Embryonic facial prominence (tissue), 1 donor: ENCODE measurements around the gene APBB2.

Experiments
- DNase-seq: peaks from one replicate; pipeline ENCODE4 v3.0.0-alpha.2; 2016; ENCODE audit errors: extremely low spot score

Gene APBB2

DNA sequence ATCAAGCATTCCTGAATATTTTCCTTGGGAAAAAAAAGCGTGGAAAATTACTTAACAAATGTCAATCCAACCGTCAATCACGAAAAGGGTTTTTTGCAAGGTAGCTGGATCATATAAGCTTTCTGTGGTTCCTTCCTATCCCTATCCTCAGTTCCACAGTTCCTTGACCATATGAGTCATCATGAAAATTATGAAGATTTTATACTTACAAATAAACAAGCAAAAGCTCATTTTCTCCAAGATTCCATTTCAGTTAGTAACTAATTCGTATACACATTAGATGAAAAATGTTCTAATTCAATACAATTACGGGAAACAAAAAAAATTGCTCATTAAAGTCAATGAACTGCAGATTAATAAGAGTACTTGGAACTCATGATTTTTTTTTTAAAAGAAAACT, 235.8 kb downstream of the APBB2 start:
- DNase-seq: no peak

DNA sequence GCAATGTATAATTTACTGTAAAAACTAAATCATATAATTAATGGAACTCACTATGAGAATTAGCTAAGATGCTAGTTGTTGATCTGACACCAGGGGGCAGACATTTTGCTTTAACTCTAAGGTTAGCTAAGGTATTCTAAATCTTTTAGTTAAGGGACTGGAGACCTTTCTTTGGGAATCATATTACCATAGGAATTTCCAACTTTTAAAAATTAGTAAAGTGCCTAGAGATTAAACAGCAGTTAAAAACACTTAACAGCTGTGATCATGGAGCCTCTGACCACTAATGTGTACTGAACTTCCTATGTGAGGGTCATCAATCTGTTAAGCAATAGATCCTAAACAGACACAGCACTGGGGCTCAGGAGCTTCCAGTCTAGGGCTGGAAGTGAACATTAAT, 238.0 kb downstream of the APBB2 start:
- DNase-seq: no peak

DNA sequence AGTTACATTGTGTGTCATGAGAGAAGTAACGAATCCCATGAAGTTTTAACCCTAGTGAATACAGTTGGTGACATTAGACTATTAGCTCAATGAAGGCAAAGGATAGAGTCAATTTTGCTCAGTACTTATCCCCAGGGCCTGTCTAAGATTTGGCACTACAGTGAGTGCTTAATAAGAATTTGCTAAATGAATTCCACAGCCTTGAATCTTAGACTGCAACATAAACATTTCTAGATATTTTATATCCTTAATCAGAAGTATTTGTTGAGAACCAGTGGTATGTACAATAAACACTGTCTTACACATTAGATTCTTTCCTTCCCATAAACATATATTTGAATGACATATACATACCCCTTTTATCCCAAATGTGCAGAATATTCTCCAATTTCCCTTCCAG, 241.6 kb downstream of the APBB2 start:
- no peak for DNase-seq

DNA sequence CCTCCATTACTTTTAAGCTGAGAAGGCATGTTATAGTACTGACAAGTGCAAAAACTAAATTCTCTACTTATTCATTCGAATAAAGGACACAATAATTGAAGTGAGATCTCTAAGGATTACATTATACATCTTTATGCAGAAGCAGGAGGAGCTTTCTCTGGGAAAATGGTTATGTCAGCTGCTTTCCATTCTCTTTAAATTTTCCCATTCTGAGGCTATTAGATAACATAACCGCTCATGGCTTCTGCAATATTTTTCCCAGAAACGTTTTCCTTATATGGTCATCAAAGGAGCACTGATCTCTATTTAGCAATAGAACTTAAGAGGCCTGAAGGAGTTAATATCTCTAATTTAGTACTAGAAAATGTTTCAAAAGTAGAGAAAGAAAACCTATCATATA, 243.0 kb downstream of the APBB2 start:
- no peak for DNase-seq

DNA sequence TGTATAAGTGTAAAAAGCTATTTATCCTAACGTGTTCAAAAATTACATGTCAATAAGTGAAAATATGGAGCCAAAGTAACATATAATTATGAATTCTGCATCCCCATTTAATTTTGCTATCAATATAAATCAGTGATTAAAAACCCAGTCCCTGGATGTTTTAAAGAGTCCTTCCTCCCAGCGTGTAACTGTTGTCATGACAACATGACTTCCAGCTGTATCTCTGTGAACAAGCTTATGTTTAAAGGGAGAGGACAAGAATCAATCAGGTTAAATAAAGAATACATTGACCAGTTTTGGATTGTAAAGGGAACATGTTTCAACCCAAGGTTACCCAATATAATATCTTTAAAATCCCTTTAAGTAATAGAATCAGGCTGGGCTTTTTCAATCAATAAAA, 244.8 kb downstream of the APBB2 start:
- DNase-seq: no peak

DNA sequence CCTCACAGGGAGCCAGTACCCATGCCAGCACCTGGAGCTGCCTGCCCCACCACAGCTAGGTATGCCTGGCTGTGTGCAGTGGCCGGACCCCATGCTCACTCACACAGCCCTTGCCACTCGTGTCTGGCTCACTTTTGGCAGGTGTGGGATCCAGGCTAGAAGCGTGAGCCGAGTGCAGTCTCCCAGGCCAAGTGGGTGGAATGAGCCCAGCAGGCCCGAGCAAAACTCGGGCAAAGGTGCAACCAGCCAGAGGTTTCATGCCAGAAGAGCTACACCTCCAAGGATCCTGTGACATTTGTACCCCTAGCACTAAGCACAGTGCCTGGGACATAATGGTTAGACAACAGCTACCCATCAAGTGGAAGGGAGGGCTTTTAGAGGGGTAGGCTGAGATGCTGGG, 246.8 kb downstream of the APBB2 start:
- no peak for DNase-seq

DNA sequence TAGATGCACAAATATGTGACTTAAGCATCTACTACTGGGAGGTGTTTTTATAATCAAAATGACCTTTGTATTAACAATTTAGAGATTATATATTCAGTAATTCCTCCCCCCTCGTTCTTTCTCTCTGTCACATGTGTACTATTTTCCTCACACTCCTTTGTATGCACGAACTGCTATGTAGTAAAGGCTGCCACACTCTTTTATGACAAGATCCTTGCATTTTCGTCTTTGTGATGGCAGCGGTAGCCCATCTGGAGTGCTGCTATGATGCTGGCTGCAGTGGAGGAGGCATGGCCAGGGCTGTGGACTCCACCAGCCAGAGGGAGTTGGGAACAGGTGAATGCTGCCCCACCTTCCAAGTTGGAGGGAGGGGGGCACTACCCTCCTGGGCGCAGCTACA, 248.3 kb downstream of the APBB2 start:
- no peak for DNase-seq

DNA sequence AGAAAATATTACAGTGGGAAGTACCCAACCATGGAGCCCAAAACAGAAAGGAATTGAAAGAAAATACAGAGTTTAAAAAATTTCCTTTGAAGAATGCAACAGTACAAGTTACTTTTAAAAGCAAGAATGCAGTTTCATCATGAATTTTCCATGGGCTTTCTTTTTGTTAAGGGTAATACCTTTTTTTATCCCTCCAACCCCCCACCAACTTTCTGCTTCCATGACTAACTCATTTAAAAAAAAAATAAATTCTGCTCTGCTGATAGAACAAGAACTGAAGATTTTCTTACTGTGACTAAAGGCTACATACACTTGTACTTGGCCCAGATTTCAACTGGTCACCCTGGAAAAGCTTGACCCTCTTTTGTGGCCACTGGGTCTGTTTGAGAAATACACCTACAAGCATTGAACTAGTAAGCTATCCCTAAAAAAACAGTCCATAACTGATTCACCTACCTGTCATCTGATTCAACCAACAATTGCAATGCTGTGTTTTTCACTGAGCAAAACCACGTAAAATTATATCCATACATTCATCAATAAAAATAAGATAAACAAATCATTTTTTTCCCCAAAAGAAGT, 250.4 kb downstream of the APBB2 start:
- no peak for DNase-seq

DNA sequence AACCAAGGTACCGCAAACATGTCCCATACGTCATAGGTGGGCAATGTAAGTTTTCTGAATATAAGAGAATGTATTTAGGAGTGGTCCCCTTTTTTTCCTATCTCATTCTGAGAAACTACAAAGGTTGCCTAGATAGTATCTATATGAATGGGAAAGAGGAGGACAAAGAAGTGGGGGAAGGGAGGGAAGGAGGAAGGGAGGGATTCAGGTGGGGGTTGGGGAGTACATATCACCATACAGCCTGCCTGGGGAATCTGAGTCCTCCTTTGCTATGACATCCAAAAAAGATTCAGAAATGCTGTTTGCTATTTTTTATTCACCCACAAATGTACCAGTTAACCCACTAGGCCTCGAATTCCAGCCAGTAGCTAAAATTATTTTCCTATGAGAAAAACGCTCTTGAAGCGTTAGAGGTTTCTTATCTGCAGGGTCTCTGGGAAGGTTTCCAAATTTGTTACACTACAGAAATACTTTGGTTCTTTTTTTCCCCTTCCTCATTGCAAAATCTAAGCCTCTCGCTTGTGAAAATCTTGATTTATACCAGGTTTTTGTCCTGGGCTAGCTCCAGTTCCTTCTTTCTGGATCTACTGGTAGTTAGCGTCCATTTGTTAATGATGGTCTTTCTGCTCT, 251.7 kb downstream of the APBB2 start:
- DNase-seq: no peak

DNA sequence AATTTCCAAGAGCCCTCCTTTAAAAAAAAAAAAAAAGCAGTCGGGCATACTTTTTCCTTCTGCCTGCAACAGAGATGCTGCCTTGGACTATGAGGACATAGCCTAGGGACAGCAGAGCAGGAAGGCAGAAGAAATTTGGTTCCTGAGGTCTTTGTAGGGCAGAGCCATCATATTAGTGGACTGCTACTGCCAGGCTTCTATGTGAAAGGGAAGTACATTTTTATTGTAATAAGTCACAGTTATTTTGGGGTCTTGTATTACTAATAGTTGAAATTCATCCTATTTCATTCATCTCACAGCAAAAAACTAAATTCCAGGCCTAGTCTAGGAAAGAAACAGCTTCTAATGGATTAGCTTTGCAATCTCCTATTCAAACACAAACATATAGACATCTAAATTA, 253.4 kb downstream of the APBB2 start:
- no peak for DNase-seq

DNA sequence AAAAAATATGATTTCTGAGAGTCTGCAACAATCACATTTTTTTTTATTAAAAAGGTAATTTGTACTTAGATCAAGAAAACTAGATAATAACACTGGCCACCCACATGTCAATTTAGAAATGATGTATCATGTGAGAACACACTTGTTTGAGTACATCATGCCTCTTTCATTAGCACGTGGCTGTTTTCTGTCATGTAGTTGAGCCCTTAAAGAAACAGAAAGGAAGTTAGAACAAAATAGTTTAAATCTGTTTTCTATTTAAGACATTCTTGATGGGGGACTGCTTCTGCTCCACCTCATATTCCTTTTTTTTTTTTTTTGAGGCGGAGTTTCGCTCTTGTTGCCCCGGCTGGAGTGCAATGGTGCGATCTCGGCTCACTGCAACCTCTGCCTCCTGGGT, 257.1 kb downstream of the APBB2 start:
- no peak for DNase-seq

DNA sequence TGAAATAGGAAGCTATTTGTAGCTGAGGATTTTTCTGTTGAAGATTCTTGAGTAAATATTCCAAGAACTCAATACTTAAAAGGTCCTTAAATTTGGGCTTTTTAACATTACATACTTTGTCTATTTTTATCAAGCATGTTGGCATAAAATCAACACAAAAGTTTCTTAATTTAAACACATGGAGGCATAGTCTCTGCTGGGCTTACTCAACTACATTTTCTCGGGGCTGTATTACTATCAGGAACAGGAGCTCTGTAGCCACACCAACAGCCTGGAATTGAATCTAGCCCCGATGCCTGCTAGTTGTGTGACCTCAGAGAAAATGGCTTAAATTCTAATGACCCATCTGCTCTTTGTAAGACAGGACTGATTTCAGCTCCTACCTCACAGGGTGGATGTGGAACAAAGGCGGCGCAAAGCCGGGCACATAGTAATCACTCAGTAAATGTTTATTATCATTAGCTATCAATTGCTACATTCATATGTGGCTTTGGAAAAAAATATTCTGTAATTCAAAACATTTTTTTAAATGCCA, 257.6 kb downstream of the APBB2 start:
- DNase-seq: no peak

DNA sequence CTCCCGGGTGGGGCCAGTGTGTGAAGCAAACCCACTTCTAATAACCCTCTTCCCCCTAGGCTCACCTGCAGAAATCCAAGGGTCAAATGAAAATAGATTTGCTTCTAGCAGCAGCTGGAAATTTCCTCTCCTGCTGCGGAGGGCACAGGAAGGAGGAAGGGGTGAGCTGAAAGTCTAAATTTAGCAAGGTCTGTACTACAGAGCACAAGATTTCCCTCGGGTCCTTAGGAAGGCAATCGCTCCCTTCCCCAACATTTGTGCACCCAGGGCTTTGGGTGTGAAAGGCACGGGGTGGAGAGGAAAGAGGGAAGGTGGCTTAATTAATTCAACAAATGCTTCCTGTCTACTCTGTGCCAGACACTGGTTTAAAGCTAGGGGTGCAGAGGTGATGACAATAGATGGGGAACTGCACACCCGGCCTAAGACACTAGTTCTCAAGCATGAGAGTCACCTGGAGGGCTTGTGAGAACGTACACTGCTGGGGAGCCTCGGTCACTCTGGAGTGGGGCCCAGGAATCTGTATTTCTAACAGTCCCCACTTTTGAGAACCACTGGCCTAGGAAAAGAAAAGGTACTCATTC, 260.2 kb downstream of the APBB2 start:
- DNase-seq: no peak

DNA sequence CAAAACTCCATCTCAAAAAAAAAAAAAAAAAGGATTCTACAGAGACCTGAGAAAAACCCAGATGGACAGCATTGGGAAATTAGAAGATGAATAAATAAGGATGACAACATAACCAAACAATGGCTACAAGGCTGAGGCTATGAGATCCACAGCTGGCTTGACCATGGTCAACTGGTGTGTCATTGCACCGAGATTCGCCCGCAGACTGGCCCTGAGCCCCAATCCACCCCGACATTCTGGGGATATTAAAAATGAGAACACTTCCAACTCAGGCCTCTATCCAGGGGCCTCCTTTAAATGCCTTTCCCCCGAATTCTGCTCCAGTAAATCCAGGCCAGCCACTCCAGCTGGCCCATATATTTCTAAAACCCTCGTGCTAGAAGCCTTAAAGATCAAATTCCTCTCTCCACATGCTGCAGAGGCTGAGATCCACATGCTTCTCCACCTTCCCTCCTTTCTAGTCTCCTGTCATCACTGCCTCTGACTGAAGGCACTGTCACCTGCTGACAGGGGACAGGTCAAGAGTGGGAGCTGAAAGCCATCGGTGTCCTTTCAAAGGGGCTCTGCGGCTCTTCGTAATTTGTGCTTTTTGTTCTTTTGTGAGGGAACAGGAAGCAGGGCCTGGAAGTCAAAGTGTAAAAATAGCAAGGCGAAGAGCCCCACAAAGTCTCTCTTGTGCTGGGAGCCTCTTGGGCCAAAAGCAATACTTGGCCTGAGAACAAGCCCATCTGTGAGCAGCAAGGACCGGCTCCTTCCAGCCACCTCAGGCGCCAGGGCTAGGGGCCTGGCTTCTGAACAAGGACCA, 260.9 kb downstream of the APBB2 start:
- DNase-seq: no peak

DNA sequence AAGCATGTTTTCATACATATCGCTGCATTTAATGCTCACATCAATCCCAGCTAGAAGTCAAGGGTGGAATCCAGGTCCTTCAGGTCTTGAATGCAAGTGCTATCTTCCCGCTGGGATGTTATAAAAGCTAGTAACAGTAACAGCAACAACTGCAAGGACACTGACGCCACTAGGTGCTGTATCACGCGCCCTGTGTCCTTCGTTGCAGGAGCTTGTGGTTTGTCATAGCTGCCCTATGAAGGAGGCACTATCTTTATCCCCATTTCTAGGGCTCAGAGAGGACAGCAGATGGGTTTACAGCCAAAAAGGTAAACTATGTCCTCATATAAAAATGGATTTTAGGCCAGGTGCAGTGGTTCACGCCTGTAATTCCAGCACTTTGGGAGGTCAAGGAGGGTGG, 261.7 kb downstream of the APBB2 start:
- DNase-seq: no peak

DNA sequence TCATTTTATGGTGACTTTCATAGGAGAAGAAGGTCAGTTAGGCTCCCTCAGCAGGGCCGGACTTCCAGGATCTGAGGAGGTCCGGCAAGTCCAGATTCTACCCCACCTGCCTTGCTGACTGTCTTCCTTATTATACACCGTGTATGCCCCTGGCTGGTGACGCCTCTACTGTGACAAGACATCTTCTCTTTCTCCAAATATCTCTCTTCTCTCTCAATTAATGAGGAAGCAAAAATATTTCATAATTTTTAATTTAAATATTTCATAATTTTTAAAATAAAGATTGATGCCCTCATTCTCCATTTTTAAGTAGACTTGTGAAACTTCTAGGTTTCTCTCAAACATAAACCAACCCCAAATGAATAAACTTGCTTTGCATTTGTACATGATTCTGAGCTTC, 262.1 kb downstream of the APBB2 start:
- DNase-seq: no peak

DNA sequence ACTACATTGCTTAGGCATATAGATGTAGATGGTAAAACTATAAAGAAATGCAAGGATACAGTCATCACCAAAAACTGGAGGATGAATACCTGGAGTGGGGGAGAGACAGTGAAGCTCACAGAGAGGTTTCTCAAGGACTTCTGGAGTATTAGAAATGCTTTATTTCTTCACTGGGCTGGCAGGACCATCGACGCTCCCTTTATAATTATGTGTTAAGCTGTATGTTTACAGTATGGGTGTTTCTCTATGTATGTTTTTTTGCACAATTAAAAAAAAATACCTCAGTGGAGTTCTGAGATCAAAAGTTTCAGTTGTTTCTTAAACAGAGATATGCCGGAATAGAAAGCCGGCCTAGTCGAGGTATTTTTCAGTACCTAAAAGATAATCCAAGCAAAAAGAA, 263.3 kb downstream of the APBB2 start:
- no peak for DNase-seq

DNA sequence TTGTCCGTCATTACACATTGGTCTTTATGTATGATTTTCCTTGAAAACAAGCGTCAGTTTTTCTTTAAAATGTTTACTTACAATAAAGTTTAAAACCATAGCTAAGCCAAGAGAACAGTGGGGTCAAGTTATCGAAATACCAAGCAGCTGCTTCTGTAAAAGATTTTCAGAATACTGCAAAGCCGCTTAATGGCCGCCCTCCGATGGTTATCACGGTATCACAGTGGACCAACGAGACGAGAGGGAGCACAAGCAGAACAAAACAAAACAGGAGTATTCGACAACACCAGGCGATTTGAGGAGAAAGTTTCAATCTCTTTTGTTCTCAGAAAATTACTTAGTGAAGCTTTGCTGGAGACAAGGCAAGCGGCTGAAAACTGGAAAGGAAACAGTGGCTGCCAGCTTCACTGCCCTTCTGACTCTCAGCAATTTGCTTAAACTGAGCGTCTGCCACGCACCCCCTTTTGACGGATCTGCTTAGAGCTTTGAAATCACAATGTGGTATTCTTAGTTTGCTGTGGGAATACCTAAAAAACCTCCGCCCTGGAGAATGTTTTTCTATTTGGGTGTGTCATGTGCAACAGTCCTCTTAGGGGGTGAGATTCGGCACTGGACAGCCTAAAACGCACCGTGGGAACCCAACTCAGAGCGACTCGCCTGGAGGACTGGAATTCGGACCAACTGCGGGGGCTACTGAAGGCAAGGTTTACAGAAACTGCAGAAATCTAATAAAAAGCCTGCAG, 264.8 kb downstream of the APBB2 start:
- no peak for DNase-seq

DNA sequence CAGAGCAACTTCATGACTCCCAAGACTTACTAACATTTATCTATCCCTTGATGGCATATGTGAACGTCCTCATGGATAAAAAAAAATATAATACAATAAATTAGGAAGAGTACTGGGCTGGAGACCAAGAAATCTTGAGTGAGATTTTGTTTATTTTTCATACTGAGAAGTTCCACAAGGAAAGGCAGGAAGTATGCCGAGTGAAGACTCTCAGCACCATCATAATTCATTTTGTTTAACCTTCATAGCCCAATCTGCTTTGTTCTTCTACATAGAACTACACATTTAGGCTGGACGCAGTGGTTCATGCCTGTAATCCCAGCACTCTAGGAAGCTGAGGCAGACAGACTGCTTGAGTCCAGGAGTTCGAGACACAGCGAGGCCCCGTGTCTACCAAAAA, 266.3 kb downstream of the APBB2 start:
- no peak for DNase-seq

DNA sequence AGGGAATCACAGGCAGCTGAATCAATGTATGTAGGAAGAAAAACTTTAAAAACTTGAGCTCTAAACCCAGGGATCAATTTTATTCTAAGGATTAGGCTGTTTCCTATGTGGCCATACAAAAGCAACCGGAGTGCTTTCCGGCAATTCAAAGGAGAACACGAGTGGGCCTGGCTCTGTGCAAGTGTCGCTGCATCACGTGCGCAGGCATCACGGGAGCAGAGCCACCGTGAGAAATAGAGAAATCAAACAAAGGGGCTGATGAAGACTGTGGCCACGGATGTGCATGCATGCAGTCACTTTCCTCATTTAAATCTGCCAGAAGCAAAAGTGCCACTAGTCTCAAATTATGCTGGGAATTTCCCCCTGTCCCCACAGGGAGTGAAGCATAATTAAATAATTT, 267.7 kb downstream of the APBB2 start:
- no peak for DNase-seq

DNA sequence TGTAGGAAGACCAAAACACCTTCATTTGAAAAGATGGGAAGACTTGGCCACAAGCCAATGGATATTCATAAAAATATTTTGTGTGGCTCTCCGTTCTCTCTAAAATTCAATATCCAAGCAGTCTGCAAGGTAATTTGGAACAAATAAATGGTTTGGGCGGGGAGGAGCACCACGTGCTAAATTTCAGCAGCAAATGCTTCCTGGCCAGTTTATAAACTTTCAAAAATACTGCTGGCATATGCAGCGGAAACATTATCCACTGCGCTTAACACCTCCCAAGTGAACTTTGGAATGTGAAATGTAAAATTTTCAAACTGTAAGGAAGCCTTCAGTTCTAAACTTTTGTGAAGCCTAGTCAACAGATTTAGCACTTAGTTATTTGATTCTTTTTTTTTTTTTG, 273.6 kb downstream of the APBB2 start:
- no peak for DNase-seq

DNA sequence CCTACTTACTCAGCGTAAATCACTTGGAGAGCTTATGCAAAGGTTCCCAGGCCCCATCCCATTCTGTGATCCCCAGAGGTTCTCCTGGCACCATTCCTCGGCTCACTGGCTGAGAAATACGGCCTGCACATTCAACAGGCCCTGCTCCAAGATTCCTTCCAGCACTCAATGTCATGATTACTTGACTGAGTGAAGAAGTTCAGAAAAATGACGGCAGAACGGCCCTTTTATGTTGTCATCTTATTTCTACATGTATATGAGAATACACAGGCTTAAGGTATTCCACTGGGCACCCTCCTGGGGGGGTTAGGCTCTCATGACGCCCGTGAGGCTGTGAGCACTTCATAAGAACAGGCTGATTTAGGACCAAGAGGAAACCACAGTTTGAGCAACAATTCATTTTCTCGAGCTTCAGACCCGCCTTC, 274.0 kb downstream of the APBB2 start:
- DNase-seq: no peak
